HG03097 (cell line): ENCODE data around the gene PDE2A.

Source experiments
- ATAC-seq: cut with Tn5 transposase; IDR thresholded peaks from one replicate; pipeline ENCODE4 v1.9.1; 2021; ENCODE audit not compliant: unreplicated experiment, low FRiP score

The PDE2A gene

GRCh38 chr11:72621008-72621610 lies 53.1 kb downstream of the PDE2A start:
- no peak for ATAC-seq

GRCh38 chr11:72618803-72619202 lies 55.4 kb downstream of the PDE2A start:
- ATAC-seq = no peak

- ATAC-seq = no peak
Observed at GRCh38 chr11:72617080-72617762, 57.0 kb downstream of the PDE2A start.

GRCh38 chr11:72616655-72617054 lies 57.6 kb downstream of the PDE2A start:
- no peak for ATAC-seq

- no peak for ATAC-seq
Observed at GRCh38 chr11:72615329-72615728, 58.9 kb downstream of the PDE2A start.

GRCh38 chr11:72614381-72614780 lies 59.8 kb downstream of the PDE2A start:
- no peak for ATAC-seq

GRCh38 chr11:72613977-72614376 lies 60.2 kb downstream of the PDE2A start:
- ATAC-seq = no peak

GRCh38 chr11:72613450-72613849 lies 60.8 kb downstream of the PDE2A start:
- no peak for ATAC-seq

- no peak for ATAC-seq
Observed at GRCh38 chr11:72609476-72609875, 64.7 kb downstream of the PDE2A start.

- no peak for ATAC-seq
Observed at GRCh38 chr11:72609045-72609444, 65.2 kb downstream of the PDE2A start.

GRCh38 chr11:72607496-72607895 lies 66.7 kb downstream of the PDE2A start:
- ATAC-seq = no peak

- no peak for ATAC-seq
Observed at GRCh38 chr11:72606748-72607468, 67.3 kb downstream of the PDE2A start.

- ATAC-seq = no peak
Observed at GRCh38 chr11:72605973-72606747, 68.1 kb downstream of the PDE2A start.

GRCh38 chr11:72604256-72604655 lies 70.0 kb downstream of the PDE2A start:
- ATAC-seq = no peak

GRCh38 chr11:72602250-72602904 lies 71.8 kb downstream of the PDE2A start:
- no peak for ATAC-seq

GRCh38 chr11:72600557-72600956 lies 73.7 kb downstream of the PDE2A start:
- ATAC-seq = no peak

GRCh38 chr11:72599325-72600117 lies 74.7 kb downstream of the PDE2A start:
- no peak for ATAC-seq

- no peak for ATAC-seq
Observed at GRCh38 chr11:72598906-72599305, 75.3 kb downstream of the PDE2A start.

GRCh38 chr11:72598466-72598865 lies 75.8 kb downstream of the PDE2A start:
- no peak for ATAC-seq

- no peak for ATAC-seq
Observed at GRCh38 chr11:72597721-72598120, 76.5 kb downstream of the PDE2A start.
